Calu3 (cell line): ENCODE results near the gene AMBRA1. TPM values are rescaled to one million over a fixed set of nuclear protein-coding genes. Genes with fewer than 3 reads are reported as not detected.

Experiments
- BruUV-seq: library from RNA; stranded (reverse); fragments of 400-500 nt; replicated peaks from 2 replicates; lab custom pipeline; 2021; lab: Mats Ljungman, UMichigan
- CTCF ChIA-PET: fragments of 300-600 bp; sonication (Branson Sonifier 250); formaldehyde crosslinking; loops from one replicate; lab custom pipeline; 2022; ENCODE audit warnings: antibody characterized with exemption; lab: Charles Lee
- DNase-seq: peaks from one replicate; pipeline ENCODE4 v3.0.0; 2022
- H3K27ac Mint-ChIP-seq: one replicate; pipeline ENCODE4 v1.8.0; 2022; ENCODE audit warnings: mixed read lengths; ENCODE audit not compliant: unreplicated experiment
- H3K27me3 Mint-ChIP-seq: one replicate; pipeline ENCODE4 v1.8.0; 2022; ENCODE audit warnings: mixed read lengths; ENCODE audit not compliant: unreplicated experiment
- H3K36me3 Mint-ChIP-seq: one replicate; pipeline ENCODE4 v1.8.0; 2022; ENCODE audit warnings: mild to moderate bottlenecking, moderate library complexity, mixed read lengths; ENCODE audit not compliant: insufficient read depth, unreplicated experiment
- H3K4me1 Mint-ChIP-seq: one replicate; pipeline ENCODE4 v1.8.0; 2022; ENCODE audit warnings: mild to moderate bottlenecking, low read depth, mixed read lengths; ENCODE audit not compliant: unreplicated experiment
- H3K4me3 Mint-ChIP-seq: one replicate; pipeline ENCODE4 v1.8.0; 2022; ENCODE audit warnings: mild to moderate bottlenecking, low read depth, moderate library complexity, mixed read lengths; ENCODE audit not compliant: unreplicated experiment
- H3K9me3 Mint-ChIP-seq: one replicate; pipeline ENCODE4 v1.8.0; 2022; ENCODE audit warnings: low read depth, mixed read lengths; ENCODE audit not compliant: unreplicated experiment
- CTCF ChIP-seq: fragments of 200-600 bp; IDR thresholded peaks from one replicate; pipeline ENCODE4 v1.8.0; 2022; ENCODE audit warnings: antibody characterized with exemption; ENCODE audit not compliant: unreplicated experiment
- intact Hi-C: fragments of 100-400 bp; cut with micrococcal nuclease; formaldehyde crosslinking; loops from one replicate; pipeline ENCODE4 v1.10.0; 2022; ENCODE audit not compliant: unreplicated experiment
- total RNA-seq: library from RNA; stranded (reverse); gene quantifications from 2 replicates; pipeline ENCODE4 v1.2.3, GENCODE V29; 2022

The AMBRA1 gene
- total RNA-seq, 1 experiment from 2014 or later: 35.0 TPM

DNA sequence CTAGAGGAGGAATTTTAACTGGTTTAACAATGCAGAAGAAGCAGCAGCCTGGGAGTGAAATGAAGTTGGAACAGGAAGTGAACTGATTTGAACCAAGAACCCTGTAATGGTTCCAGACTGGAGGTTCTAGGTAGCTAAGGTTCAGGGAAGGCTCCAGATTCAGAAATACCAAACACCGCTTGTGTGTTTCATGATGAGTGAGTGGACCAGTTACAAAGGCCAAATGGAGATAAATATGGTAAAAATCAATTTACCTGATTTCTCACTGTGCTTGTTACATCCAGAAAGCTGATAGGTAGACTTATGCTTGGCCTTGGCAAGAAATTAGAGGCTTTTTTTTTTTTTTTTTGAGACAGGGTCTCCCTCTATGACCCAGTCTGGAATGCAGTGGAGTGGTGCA lies 36.4 kb upstream of the AMBRA1 start:
- H3K36me3 Mint-ChIP-seq: peaks cover 14% of the 10 kb centered on the region
- no peak for TF ChIP-seq CTCF
- peaks cover 7% of the 10 kb centered on the region for H3K4me1 Mint-ChIP-seq
- no TSS peak for BruUV-seq
- no peak for DNase-seq
- no peak overlapping the region for H3K4me3 Mint-ChIP-seq
- intact Hi-C loops: no loop called here
- CTCF ChIA-PET: no interaction called here
- H3K27ac Mint-ChIP-seq: no peak overlapping the region
- no peaks in the 10 kb centered on the region for H3K27me3 Mint-ChIP-seq
- H3K9me3 Mint-ChIP-seq: no peaks in the 10 kb centered on the region

- Mint-ChIP-seq H3K4me1 (peaks cover 11% of the 10 kb centered on the region), H3K27ac (no peak overlapping the region), H3K36me3 (peaks cover 18% of the 10 kb centered on the region), H3K9me3 (no peaks in the 10 kb centered on the region), H3K27me3 (no peaks in the 10 kb centered on the region), H3K4me3 (no peak overlapping the region)
- intact Hi-C loops: no loop called here
- CTCF ChIA-PET: no interaction called here
- no TSS peak for BruUV-seq
- TF ChIP-seq CTCF: no peak
- no peak for DNase-seq
These were observed 35.1 kb upstream of the AMBRA1 start for GRCh38 chr11:46628961-46629360.

- H3K36me3 Mint-ChIP-seq: peaks cover 19% of the 10 kb centered on the region
- CTCF ChIA-PET: interaction anchor here (0.5 to 0.7 kb wide), 3 partner anchors 16 to 83 kb away, joined by 3 to 4 read pairs (median 3); no protein-coding TSS in a partner anchor
- H3K27me3 Mint-ChIP-seq: no peaks in the 10 kb centered on the region
- TF ChIP-seq CTCF: no peak
- no peaks in the 10 kb centered on the region for H3K9me3 Mint-ChIP-seq
- intact Hi-C loops: no loop called here
- H3K4me3 Mint-ChIP-seq: no peak overlapping the region
- H3K4me1 Mint-ChIP-seq: peaks cover 11% of the 10 kb centered on the region
- no TSS peak for BruUV-seq
- peak; percentile 29 for DNase-seq
- no peak overlapping the region for H3K27ac Mint-ChIP-seq
These were observed 31.6 kb upstream of the AMBRA1 start for GRCh38 chr11:46625406-46625805.

DNA sequence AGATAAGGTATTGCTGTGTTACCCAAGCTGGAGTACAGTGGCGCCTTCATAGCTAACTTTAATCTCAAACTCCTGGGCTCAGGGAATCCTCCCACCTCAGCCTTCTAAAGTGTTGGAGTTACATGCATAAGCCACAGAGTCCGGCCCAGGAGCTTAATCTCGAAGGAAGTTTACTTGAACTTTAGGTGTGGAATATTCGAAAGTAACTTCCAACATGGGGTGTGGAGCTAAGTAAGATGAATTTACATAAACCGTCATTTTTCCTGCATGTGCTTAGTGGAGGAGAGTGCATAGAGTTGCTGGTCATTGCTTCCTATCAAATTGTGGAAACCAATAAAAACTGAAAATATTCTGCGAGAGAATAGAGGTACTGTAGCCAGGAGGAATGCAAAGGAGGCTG lies 25.0 kb upstream of the AMBRA1 start:
- CTCF ChIA-PET: interaction anchor here (1.1 to 4.1 kb wide), 3 partner anchors 64 to 89 kb away, joined by 4 to 33 read pairs (median 4); no protein-coding TSS in a partner anchor
- TF ChIP-seq CTCF: no peak
- Mint-ChIP-seq H3K9me3 (no peaks in the 10 kb centered on the region), H3K36me3 (peaks cover 40% of the 10 kb centered on the region), H3K4me1 (peaks cover 15% of the 10 kb centered on the region), H3K27me3 (no peaks in the 10 kb centered on the region), H3K27ac (peak overlapping the region; percentile 98), H3K4me3 (peak overlapping the region; percentile 88)
- DNase-seq: no peak
- intact Hi-C loops: no loop called here
- BruUV-seq: no TSS peak
